Thoracic aorta (tissue), 2 donors: ENCODE measurements around the gene GSTM5. TPM values are rescaled to one million over a fixed set of nuclear protein-coding genes. Genes with fewer than 3 reads are reported as not detected.

Experiments used
- ATAC-seq: fragments of 150-250 bp; one replicate; pipeline ENCODE4 v1.8.0; 2017; ENCODE audit warnings: low read depth; ENCODE audit not compliant: insufficient number of reproducible peaks, low FRiP score
- DNase-seq: peaks from one replicate; pipeline ENCODE4 v3.0.0-alpha.2; 2020; ENCODE audit warnings: low spot score
- H3K27ac ChIP-seq, 2 donors: fragments of 200-600 bp; sonication (generic); 1 replicate in 1 of 2; 2 replicates in 1 of 2; pipeline ENCODE4 v1.5.1; 2016; ENCODE audit warnings: mild to moderate bottlenecking in 2 of 2, moderate library complexity in 2 of 2
- H3K27me3 ChIP-seq: fragments of 200-600 bp; sonication (generic); replicated peaks from 2 replicates; pipeline ENCODE4 v1.6.0; 2016; ENCODE audit warnings: mild to moderate bottlenecking; ENCODE audit not compliant: insufficient read depth
- H3K36me3 ChIP-seq: fragments of 200-600 bp; sonication (generic); one replicate; pipeline ENCODE4 v1.5.1; 2016
- H3K4me1 ChIP-seq, 2 donors: fragments of 200-600 bp; sonication (generic); 1 replicate in 1 of 2; 2 replicates in 1 of 2; pipeline versions ENCODE4 v1.5.1 to v1.6.0; 2016; ENCODE audit warnings: low read depth in 2 of 2, mild to moderate bottlenecking in 1 of 2; ENCODE audit not compliant: control insufficient read depth in 1 of 2
- H3K4me3 ChIP-seq: fragments of 200-600 bp; sonication (generic); 2 replicates; pipeline ENCODE4 v1.5.1; 2016; ENCODE audit warnings: mild to moderate bottlenecking
- H3K9me3 ChIP-seq: fragments of 200-600 bp; sonication (generic); 2 replicates; pipeline ENCODE4 v1.5.1; 2016
- CTCF ChIP-seq: fragments of 200-600 bp; sonication (generic); IDR thresholded peaks from one replicate; pipeline ENCODE4 v1.5.1; 2019; ENCODE audit warnings: antibody characterized with exemption
- total RNA-seq, 2 donors: library from RNA; depleted of rRNA; stranded (reverse); fragments of >200 nt; gene quantifications; one replicate each; pipeline versions ENCODE4 v1.1.0 to v1.2.3, GENCODE V29; 2016

The GSTM5 gene
- total RNA-seq, 2 donors from 2014 or later = 2.0 to 6.9 TPM

DNA sequence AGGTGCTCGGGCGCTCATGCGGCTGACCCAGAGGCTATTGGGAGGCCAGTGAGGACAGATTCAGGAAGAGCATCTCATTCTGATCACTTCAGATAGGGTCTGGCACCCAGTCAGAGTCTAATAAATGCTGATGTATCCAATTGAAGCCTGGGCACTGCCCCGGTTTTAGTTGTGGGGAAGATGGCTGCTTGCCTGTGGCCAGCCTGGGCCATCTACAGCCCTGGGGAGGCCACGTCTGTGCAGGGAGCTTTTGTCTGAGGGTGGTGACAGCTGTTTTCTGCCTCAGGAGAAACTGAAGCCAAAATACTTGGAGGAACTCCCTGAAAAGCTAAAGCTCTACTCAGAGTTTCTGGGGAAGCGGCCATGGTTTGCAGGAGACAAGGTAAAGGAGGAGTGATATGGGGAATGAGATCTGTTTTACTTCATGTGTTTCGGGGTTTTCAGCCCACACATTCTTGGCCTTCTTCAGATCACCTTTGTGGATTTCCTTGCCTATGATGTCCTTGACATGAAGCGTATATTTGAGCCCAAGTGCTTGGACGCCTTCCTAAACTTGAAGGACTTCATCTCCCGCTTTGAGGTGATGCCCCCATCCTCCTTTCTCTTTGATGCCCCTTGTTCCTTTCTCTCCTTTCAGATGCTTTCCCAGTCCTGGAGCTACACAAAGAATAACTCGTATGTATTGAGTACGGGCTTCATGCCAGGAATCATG, 2.8 kb downstream of the GSTM5 start:
- ATAC-seq = no peak

GRCh38 chr1:109716121-109716520, 4.1 kb downstream of the GSTM5 start:
- H3K36me3 ChIP-seq = no peaks in the 10 kb centered on the region
- TF ChIP-seq CTCF = no peak
- H3K4me3 ChIP-seq = no peak overlapping the region
- no peak overlapping the region for H3K27ac ChIP-seq
- DNase-seq (no peak), ATAC-seq (no peak)
- H3K9me3 ChIP-seq = no peaks in the 10 kb centered on the region
- H3K4me1 ChIP-seq = no peaks in the 10 kb centered on the region
- H3K27me3 ChIP-seq = no peaks in the 10 kb centered on the region

More for the DNA sequence above, 2.8 kb downstream of the GSTM5 start:
- Histone ChIP-seq H3K36me3 (no peaks in the 10 kb centered on the region), H3K9me3 (no peaks in the 10 kb centered on the region), H3K27ac (no peak overlapping the region), H3K4me3 (no peak overlapping the region), H3K27me3 (no peaks in the 10 kb centered on the region), H3K4me1 (no peaks in the 10 kb centered on the region)
- DNase-seq = no peak
- TF ChIP-seq CTCF = no peak

GRCh38 chr1:109716570-109717090, 4.6 kb downstream of the GSTM5 start:
- Histone ChIP-seq H3K36me3 (no peaks in the 10 kb centered on the region), H3K27me3 (no peaks in the 10 kb centered on the region), H3K27ac (no peak overlapping the region), H3K4me3 (no peak overlapping the region), H3K4me1 (no peaks in the 10 kb centered on the region), H3K9me3 (no peaks in the 10 kb centered on the region)
- TF ChIP-seq CTCF = no peak
- ATAC-seq (no peak), DNase-seq (no peak)

- no peak for TF ChIP-seq CTCF
- no peak overlapping the region for H3K27ac ChIP-seq
- H3K9me3 ChIP-seq = no peaks in the 10 kb centered on the region
- no peaks in the 10 kb centered on the region for H3K27me3 ChIP-seq
- DNase-seq (no peak), ATAC-seq (no peak)
- H3K36me3 ChIP-seq = no peaks in the 10 kb centered on the region
- H3K4me1 ChIP-seq = no peaks in the 10 kb centered on the region
- H3K4me3 ChIP-seq = no peak overlapping the region
Measured at GRCh38 chr1:109717729-109718128, 5.7 kb downstream of the GSTM5 start.

- no peak for DNase-seq
- TF ChIP-seq CTCF = no peak
- no peak overlapping the region for H3K4me3 ChIP-seq
- H3K4me1 ChIP-seq = no peaks in the 10 kb centered on the region
- H3K27ac ChIP-seq = no peak overlapping the region
- no peaks in the 10 kb centered on the region for H3K27me3 ChIP-seq
- no peak for ATAC-seq
- no peaks in the 10 kb centered on the region for H3K9me3 ChIP-seq
- H3K36me3 ChIP-seq = no peaks in the 10 kb centered on the region
Measured at GRCh38 chr1:109718495-109718894, 6.4 kb downstream of the GSTM5 start.
